HG03521 (cell line): ENCODE measurements around the gene AHDC1.
A peak's percentile ranks its signal among the peaks of the same experiment; 100 is the strongest.
"Not testable (repeated sequence)": the region's sequence is repeated elsewhere in the genome, so short reads cannot be mapped to it uniquely, and the experiment has no call there.

Experiments used
- ATAC-seq: cut with Tn5 transposase; IDR thresholded peaks from one replicate; pipeline ENCODE4 v1.9.1; 2021; ENCODE audit warnings: mild to moderate bottlenecking, moderate library complexity; ENCODE audit not compliant: unreplicated experiment

The AHDC1 gene

GRCh38 chr1:27634177-27634984 is 30.4 kb upstream of the AHDC1 start:
- no peak for ATAC-seq

GRCh38 chr1:27633640-27634176 is 29.8 kb upstream of the AHDC1 start:
- no peak for ATAC-seq

- no peak for ATAC-seq
Measured at GRCh38 chr1:27633298-27633610, 29.3 kb upstream of the AHDC1 start.

GRCh38 chr1:27632387-27633297 is 28.7 kb upstream of the AHDC1 start:
- peak; percentile 30 for ATAC-seq

- no peak for ATAC-seq
Measured at GRCh38 chr1:27630859-27631491, 27.0 kb upstream of the AHDC1 start.

GRCh38 chr1:27628712-27629111 is 24.8 kb upstream of the AHDC1 start:
- ATAC-seq, result no peak

GRCh38 chr1:27627733-27628132 is 23.8 kb upstream of the AHDC1 start:
- not testable (repeated sequence) for ATAC-seq

GRCh38 chr1:27627061-27627460 is 23.1 kb upstream of the AHDC1 start:
- ATAC-seq, result no peak

GRCh38 chr1:27626031-27626935 is 22.3 kb upstream of the AHDC1 start:
- no peak for ATAC-seq

GRCh38 chr1:27624467-27625178 is 20.7 kb upstream of the AHDC1 start:
- ATAC-seq, result peak; percentile 26

- ATAC-seq, result no peak
Measured at GRCh38 chr1:27623327-27624212, 19.6 kb upstream of the AHDC1 start.

GRCh38 chr1:27622828-27623227 is 18.9 kb upstream of the AHDC1 start:
- no peak for ATAC-seq

- ATAC-seq, result no peak
Measured at GRCh38 chr1:27621051-27621920, 17.3 kb upstream of the AHDC1 start.

- ATAC-seq, result not testable (repeated sequence)
Measured at GRCh38 chr1:27619782-27620438, 16.0 kb upstream of the AHDC1 start.

- no peak for ATAC-seq
Measured at GRCh38 chr1:27618341-27619082, 14.6 kb upstream of the AHDC1 start.

GRCh38 chr1:27617420-27617819 is 13.5 kb upstream of the AHDC1 start:
- ATAC-seq, result no peak
